HG03135 (cell line): ENCODE measurements around the gene KCNAB1.

Experiments
- ATAC-seq: cut with Tn5 transposase; IDR thresholded peaks from one replicate; pipeline ENCODE4 v1.9.1; 2021; ENCODE audit warnings: mild to moderate bottlenecking, moderate library complexity; ENCODE audit not compliant: unreplicated experiment

Gene KCNAB1

DNA sequence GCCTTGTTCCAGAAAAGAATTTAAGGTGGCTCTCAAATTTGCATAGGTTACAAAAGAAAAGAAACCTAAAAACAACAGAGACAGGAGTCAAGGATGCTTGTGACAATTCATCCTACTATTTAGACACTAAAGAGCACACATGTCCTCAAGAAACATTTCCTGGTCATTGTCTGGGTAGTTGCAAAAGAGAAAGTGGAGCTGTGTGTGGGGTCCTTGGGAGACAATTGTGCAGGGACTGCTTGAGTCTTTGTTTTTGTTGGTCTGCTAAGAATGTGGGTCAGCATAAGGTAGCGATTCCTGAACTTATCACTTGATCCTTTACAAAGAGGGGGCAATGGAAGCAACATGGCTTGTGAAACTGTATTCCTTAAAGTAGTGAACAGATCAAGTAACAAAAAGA, 185.3 kb downstream of the KCNAB1 start:
- no peak for ATAC-seq

DNA sequence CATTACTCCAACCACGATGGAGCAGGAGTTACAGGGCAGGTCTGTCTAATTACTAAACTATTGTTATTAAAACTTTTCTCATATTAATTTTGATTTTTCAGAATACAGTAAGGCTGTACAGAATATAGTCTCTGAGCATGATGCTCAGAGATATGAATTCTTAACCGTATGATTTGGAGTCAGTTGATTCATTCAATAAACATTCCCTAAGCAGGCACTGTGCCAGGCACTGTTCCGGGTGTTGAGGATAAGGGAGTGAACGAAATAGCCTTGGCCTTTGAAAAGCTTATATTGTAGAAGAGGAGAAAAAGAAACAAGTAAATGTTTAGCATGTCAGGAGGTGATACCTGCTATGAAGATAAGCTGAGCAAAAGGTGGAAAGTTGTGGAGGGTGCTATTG, 187.3 kb downstream of the KCNAB1 start:
- no peak for ATAC-seq

- no peak for ATAC-seq
Observed at GRCh38 chr3:156311431-156311830, 191.1 kb downstream of the KCNAB1 start.

- no peak for ATAC-seq
Observed at GRCh38 chr3:156311930-156312329, 191.6 kb downstream of the KCNAB1 start.

DNA sequence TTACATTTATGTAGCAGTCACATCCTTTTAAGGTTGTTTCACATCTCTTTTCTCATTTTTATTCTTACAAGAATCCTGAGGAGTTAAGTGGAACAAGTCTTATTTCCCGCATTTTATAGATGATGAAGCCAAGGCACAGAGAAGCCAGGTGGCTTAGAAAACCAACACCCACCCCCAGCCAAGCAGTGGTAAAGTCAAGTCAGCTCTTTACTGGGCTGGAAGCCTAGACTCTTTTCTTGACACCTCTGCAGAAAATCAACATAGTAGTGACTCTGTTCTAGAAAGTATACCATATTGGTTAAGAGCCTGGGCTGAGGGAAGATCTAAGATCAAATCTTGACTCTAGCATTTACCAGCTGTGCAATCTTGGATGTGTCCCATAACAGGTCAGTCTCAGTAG, 195.7 kb downstream of the KCNAB1 start:
- ATAC-seq, result no peak

GRCh38 chr3:156317462-156318074, 197.2 kb downstream of the KCNAB1 start:
- ATAC-seq, result no peak

- ATAC-seq, result no peak
Observed at GRCh38 chr3:156321945-156322344, 201.6 kb downstream of the KCNAB1 start.

DNA sequence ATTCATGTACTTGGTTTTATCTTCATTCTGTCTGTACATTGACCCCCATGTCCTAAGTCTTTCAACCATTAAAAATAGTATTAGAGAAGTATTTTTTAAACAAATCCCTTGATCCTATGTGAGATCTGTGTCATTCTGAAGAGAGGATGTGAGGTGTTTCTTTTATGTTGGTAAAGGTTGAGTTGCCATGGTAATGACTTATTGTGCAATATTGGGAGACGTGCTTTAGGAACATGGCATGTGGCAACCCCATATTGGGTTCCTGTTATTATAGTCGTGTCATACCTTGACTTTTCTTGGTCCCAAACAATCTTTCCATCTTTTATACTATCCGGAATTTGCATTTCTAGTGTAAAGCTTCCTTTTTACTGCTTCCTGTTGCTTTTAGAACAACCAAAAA, 203.1 kb downstream of the KCNAB1 start:
- no peak for ATAC-seq

DNA sequence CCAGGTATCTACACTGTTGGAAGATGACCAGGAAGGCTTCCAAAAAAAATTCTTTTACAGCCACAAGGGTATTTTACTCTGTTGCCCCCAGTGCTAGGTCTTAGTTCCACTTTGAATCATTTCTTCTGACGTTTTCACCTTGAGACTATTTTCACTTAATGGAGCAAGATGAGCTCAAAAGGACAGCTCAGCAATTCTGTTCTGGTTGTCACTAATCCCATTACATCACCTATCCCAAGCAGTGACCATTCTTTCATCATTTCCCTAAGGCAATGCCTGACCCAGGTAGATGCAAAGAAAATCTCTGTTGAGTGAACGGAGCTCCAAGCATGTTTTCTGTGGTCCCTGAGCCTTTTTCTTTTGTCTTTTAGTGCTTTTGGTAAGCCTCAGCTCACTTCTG, 210.0 kb downstream of the KCNAB1 start:
- ATAC-seq, result no peak

- ATAC-seq, result no peak
Observed at GRCh38 chr3:156332304-156332703, 211.9 kb downstream of the KCNAB1 start.

GRCh38 chr3:156334841-156335545, 214.6 kb downstream of the KCNAB1 start:
- no peak for ATAC-seq

DNA sequence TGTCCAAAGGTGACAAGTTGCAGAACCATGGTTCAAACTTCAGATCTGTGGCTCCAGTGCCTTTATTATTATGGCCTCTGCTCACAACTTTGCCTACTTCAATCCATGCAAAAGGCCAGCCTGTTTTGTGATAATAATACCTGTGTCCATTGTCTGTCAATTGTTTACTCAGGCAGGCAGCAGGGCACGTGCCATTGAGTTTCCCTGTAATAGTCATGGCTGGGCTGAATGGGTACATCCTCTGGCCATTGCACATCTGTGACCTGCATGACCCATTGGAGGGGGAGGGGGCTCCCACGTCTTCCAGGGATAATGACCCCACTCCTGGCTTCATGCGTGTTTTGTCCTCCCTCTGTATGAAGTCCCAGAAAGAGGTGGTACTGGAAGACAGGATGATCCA, 219.1 kb downstream of the KCNAB1 start:
- no peak for ATAC-seq

DNA sequence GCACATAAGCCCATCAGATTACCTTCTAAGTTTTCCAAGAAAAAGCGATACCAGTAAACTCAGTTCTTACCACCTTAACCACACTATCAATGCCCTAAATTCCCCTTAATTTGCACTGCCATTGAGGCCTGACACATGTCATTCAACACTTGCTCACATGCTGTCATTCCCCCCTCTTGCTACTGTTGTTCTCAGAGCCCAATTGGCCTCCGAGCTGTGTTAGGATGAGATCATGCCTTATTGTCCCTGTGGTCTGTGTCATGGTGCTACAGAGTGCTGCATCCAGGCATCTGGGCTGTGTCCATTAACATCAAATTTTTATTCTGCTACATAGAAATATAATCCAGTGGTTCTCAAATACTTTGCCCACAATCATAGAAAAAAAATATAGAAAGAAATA, 221.0 kb downstream of the KCNAB1 start:
- ATAC-seq, result no peak

GRCh38 chr3:156341831-156342416, 221.5 kb downstream of the KCNAB1 start:
- peak; percentile 100 for ATAC-seq

DNA sequence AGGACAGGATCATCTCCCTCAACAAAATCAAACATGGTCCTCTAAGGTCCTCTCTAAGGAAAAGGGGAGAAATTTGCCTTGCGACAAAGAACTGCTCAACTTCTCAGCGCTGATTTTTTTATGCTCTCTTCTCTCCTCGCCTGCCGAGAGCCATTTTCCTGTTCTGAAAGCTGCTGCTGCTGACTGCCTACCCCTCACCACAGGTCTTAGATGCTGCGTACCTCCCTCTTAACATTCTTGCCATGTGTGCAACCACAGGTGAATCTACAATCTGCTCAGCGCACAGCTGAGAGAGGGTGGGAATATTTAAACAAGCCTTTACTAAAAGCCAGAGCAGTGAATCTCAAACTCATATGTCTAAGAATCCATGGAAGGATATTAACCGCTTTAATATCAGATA, 223.8 kb downstream of the KCNAB1 start:
- ATAC-seq, result no peak

DNA sequence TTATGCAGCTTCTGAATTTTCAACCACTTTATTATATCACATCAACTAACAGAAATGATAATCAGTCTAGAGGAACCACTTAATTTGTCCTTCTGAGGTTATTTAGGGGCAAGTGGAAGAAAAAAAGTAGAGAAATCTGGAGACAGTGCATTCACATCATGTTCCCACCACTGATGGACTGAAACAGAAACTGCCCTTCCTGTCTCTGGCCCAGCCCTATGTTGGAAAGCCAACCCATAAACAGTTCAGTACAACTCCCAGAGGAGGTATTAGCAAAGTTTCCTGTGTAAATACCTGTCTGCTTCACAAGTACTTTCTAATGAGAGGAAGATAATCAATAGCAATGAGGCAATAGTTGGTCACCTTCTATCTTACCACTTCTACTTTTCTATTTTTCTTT, 228.7 kb downstream of the KCNAB1 start:
- ATAC-seq, result no peak

- ATAC-seq, result no peak
Observed at GRCh38 chr3:156349978-156350377, 229.6 kb downstream of the KCNAB1 start.

DNA sequence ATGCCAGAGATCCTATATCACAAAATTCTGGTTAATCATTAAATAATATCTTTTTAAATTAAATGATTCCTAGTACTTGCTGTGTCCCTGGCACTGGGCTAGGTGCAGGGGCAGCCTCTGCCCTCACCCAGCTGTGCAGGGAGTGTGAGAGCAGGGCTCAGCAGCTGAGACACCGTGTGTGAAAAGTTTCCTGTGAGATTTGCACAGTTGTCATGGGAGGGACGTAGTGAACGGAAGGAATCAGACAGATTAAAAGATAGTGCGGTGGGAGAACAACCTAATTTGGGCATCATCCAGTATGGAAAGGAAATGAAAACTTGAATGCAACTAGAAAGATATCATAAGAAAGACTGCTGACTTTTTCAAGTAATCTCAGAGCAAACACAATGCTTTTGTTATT, 230.4 kb downstream of the KCNAB1 start:
- ATAC-seq, result no peak

DNA sequence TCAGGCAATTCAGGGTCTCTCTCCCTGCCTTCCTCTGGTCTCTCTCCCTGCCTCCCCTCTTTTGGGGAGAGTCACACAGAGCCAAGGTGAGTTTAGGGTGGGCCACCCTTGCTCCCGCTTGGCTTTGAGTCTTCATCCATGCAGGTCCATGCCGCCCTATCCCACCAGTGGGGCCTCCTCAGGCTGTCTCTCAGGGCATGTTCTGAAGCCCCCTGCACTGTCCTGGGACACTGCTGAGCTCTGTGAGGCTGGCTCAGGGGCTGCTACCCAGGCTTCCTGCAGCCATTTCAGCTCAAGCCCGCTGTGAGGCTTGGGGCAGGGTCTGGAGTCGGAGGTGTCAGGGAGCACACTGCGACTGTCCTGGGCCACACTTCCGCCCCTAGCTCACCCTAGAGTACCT, 231.4 kb downstream of the KCNAB1 start:
- ATAC-seq, result no peak

GRCh38 chr3:156352728-156353127, 232.3 kb downstream of the KCNAB1 start:
- ATAC-seq, result no peak

DNA sequence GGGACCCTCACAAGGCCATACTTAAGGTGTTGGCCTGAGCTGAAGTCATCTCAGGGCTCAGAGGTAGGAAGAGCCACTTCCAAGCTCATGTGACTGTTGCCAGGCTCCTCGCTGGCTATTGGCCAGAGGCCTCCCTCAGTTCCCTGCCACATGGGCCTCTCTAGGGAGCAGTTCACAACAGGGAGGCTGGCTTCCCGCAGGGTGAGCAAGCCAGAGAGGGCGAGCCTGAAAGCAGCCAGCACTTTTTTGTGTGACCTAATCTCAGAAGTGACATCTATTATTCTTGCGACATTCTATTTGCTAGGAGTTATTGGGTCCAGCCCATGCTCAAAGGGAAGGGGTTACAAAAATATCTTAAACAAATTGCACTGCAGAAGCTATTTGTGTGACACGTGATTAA, 233.2 kb downstream of the KCNAB1 start:
- ATAC-seq, result no peak

GRCh38 chr3:156356537-156357363, 236.4 kb downstream of the KCNAB1 start:
- no peak for ATAC-seq
